Neural cell (in vitro differentiated cells): ENCODE results near the gene PLEKHO2. TPM values are rescaled to one million over a fixed set of nuclear protein-coding genes. Genes with fewer than 3 reads are reported as not detected.

ENCODE experiments used
- H2AFZ ChIP-seq: fragments of 200-600, 300-800 bp; sonication (generic), shearing (Covaris generic); 2 replicates; pipeline ENCODE4 v1.6.0; 2014; ENCODE audit warnings: low read depth, mild to moderate bottlenecking, antibody characterized with exemption, low read length, moderate library complexity
- H3F3A ChIP-seq: fragments of 200-600 bp; shearing (Covaris generic); 2 replicates; pipeline ENCODE4 v1.6.1; 2016; ENCODE audit warnings: mild to moderate bottlenecking, moderate library complexity, mixed read lengths, antibody characterized with exemption, low read length; ENCODE audit not compliant: insufficient read depth, poor library complexity, severe bottlenecking
- H3K27ac ChIP-seq: fragments of 200-600, 300-800 bp; sonication (generic), shearing (Covaris generic); 2 replicates; pipeline ENCODE4 v1.5.1; 2014; ENCODE audit warnings: mild to moderate bottlenecking, low read length, moderate library complexity
- H3K27me3 ChIP-seq: fragments of 300-800, 200-600 bp; sonication (generic), shearing (Covaris generic); 2 replicates; pipeline ENCODE4 v1.6.0; 2014; ENCODE audit warnings: mild to moderate bottlenecking, low read depth, low read length, moderate library complexity; ENCODE audit not compliant: insufficient read depth
- H3K36me3 ChIP-seq: fragments of 300-800, 200-600 bp; sonication (generic), shearing (Covaris generic); 2 replicates; pipeline ENCODE4 v1.5.1; 2014; ENCODE audit warnings: mild to moderate bottlenecking, antibody characterized with exemption, low read length, moderate library complexity; ENCODE audit not compliant: insufficient read depth
- H3K4me2 ChIP-seq: fragments of 300-800, 200-600 bp; sonication (generic), shearing (Covaris generic); 2 replicates; pipeline ENCODE4 v1.6.0; 2014; ENCODE audit warnings: mild to moderate bottlenecking, low read length
- H3K4me3 ChIP-seq: fragments of 300-800, 200-600 bp; sonication (generic), shearing (Covaris generic); 2 replicates; pipeline ENCODE4 v1.5.1; 2014; ENCODE audit warnings: mild to moderate bottlenecking, low read length, moderate library complexity
- H3K79me2 ChIP-seq: fragments of 200-600 bp; shearing (Covaris generic); replicated peaks from 2 replicates; pipeline ENCODE4 v1.6.0; 2014; ENCODE audit warnings: mild to moderate bottlenecking, low read length, moderate library complexity; ENCODE audit not compliant: insufficient read depth
- H3K9ac ChIP-seq: fragments of 300-800, 200-600 bp; sonication (generic), shearing (Covaris generic); 2 replicates; pipeline ENCODE4 v1.6.1; 2016; ENCODE audit warnings: mild to moderate bottlenecking, low read length, mixed read lengths
- H3K9me2 ChIP-seq: fragments of 200-600 bp; shearing (Covaris generic); 2 replicates; pipeline ENCODE4 v1.6.1; 2016; ENCODE audit warnings: mild to moderate bottlenecking, low read length, mixed read lengths; ENCODE audit not compliant: insufficient read depth
- H3K9me3 ChIP-seq: fragments of 200-600, 300-800 bp; sonication (generic), shearing (Covaris generic); 2 replicates; pipeline ENCODE4 v1.6.1; 2016; ENCODE audit warnings: mild to moderate bottlenecking, mixed run types, low read length, moderate library complexity, mixed read lengths
- H4K20me1 ChIP-seq: fragments of 200-600 bp; shearing (Covaris generic); 2 replicates; pipeline ENCODE4 v1.6.1; 2016; ENCODE audit warnings: mild to moderate bottlenecking, mixed run types; ENCODE audit not compliant: insufficient read depth
- CTCF ChIP-seq: fragments of 450-650 bp; IDR thresholded peaks from 2 replicates; pipeline ENCODE4 v1.5.1; 2014; ENCODE audit warnings: antibody characterized with exemption, mild to moderate bottlenecking, moderate library complexity; ENCODE audit not compliant: poor library complexity, severe bottlenecking
- EP300 ChIP-seq: fragments of 450-650 bp; conservative IDR thresholded peaks from 2 replicates; pipeline ENCODE4 v1.6.1; 2014; ENCODE audit warnings: antibody characterized with exemption, mild to moderate bottlenecking, moderate library complexity; ENCODE audit not compliant: poor library complexity, severe bottlenecking
- EZH2 ChIP-seq: fragments of 200-600, 300-800 bp; shearing (Covaris generic), sonication (generic); IDR thresholded peaks from 2 replicates; pipeline ENCODE4 v1.6.1; 2014; ENCODE audit warnings: antibody characterized with exemption, low read length, borderline replicate concordance, mild to moderate bottlenecking; ENCODE audit not compliant: insufficient read depth, poor library complexity, severe bottlenecking
- MXI1 ChIP-seq: fragments of 450-650 bp; conservative IDR thresholded peaks from 2 replicates; pipeline ENCODE4 v1.6.1; 2014; ENCODE audit warnings: antibody characterized with exemption, mild to moderate bottlenecking; ENCODE audit not compliant: poor library complexity, severe bottlenecking
- POLR2AphosphoS5 ChIP-seq: IDR thresholded peaks from 2 replicates; pipeline ENCODE4 v1.6.1; 2012
- RAD21 ChIP-seq: fragments of 450-650 bp; conservative IDR thresholded peaks from 2 replicates; pipeline ENCODE4 v1.6.1; 2014; ENCODE audit warnings: antibody characterized with exemption, mild to moderate bottlenecking, moderate library complexity
- SMC3 ChIP-seq: fragments of 450-650 bp; conservative IDR thresholded peaks from 2 replicates; pipeline ENCODE4 v1.6.1; 2014; ENCODE audit warnings: antibody characterized with exemption, mild to moderate bottlenecking, moderate library complexity; ENCODE audit not compliant: poor library complexity
- TAF1 ChIP-seq: IDR thresholded peaks from 2 replicates; pipeline ENCODE4 v1.6.1; 2012; ENCODE audit warnings: low read depth
- polyA plus RNA-seq: library from polyadenylated mRNA; depleted of rRNA; stranded (reverse); fragments of >200 nt; gene quantifications from 2 replicates; pipeline ENCODE4 v1.2.3, GENCODE V29; 2014
- TF ChIP-seq, protein P1 (sequence below): IDR thresholded peaks from 2 replicates; pipeline ENCODE4 v1.6.1; 2012; ENCODE audit warnings: borderline replicate concordance

The PLEKHO2 gene
- polyA plus RNA-seq, 1 donor from 2014 or later = 1.3 TPM

DNA sequence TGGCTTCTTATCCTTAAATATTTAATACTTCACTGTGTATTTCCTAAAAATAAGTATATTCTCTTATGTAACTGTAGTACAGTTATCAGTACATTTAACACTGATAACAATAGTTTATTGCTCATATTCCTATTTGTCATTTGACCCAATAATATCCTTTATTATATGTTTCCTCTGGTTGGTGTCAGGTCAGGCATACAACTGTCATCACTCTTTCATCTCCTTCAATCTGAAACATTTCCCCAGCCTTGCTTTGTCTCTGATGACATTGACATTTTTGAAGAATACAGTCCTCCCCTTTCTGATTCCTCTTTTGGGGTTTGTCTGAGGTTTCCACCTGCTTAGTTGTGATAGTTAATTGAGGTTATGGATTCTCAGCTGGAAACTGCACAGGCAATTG lies 27.8 kb downstream of the PLEKHO2 start:
- Histone ChIP-seq H3K27ac (no peak overlapping the region), H2AFZ (no peak overlapping the region), H3F3A (no peaks in the 10 kb centered on the region), H3K27me3 (no peaks in the 10 kb centered on the region), H3K4me2 (no peak overlapping the region), H3K9ac (no peak overlapping the region), H3K79me2 (no peaks in the 10 kb centered on the region), H3K9me3 (no peaks in the 10 kb centered on the region), H3K36me3 (no peaks in the 10 kb centered on the region), H3K4me3 (no peak overlapping the region), H4K20me1 (no peaks in the 10 kb centered on the region), H3K9me2 (no peaks in the 10 kb centered on the region)
- TF ChIP-seq CTCF (no peak), TAF1 (no peak), POLR2AphosphoS5 (no peak), EZH2 (no peak), EP300 (no peak), RAD21 (no peak), MXI1 (no peak)
- TF ChIP-seq, protein P1, sequence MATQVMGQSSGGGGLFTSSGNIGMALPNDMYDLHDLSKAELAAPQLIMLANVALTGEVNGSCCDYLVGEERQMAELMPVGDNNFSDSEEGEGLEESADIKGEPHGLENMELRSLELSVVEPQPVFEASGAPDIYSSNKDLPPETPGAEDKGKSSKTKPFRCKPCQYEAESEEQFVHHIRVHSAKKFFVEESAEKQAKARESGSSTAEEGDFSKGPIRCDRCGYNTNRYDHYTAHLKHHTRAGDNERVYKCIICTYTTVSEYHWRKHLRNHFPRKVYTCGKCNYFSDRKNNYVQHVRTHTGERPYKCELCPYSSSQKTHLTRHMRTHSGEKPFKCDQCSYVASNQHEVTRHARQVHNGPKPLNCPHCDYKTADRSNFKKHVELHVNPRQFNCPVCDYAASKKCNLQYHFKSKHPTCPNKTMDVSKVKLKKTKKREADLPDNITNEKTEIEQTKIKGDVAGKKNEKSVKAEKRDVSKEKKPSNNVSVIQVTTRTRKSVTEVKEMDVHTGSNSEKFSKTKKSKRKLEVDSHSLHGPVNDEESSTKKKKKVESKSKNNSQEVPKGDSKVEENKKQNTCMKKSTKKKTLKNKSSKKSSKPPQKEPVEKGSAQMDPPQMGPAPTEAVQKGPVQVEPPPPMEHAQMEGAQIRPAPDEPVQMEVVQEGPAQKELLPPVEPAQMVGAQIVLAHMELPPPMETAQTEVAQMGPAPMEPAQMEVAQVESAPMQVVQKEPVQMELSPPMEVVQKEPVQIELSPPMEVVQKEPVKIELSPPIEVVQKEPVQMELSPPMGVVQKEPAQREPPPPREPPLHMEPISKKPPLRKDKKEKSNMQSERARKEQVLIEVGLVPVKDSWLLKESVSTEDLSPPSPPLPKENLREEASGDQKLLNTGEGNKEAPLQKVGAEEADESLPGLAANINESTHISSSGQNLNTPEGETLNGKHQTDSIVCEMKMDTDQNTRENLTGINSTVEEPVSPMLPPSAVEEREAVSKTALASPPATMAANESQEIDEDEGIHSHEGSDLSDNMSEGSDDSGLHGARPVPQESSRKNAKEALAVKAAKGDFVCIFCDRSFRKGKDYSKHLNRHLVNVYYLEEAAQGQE = no peak

DNA sequence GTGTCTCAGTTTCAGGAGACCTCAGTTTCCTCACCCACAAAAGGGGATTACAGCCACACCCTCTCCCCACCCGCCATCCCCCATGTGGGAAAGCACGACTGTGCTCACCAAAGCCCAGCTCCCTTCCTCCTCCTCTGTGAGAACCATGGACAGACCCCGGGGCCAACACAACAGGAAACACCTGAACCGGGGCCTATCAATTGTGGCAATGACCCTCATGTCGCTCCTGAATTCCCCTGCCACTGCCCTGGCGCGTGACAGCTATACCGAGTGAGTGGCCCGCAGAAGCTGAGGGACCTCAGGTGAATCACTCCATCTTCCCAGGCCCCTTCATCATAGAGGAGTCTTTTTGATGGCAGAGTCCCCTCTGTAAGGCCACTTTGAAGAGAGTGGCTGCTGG lies 28.6 kb downstream of the PLEKHO2 start:
- Histone ChIP-seq H3K36me3 (no peaks in the 10 kb centered on the region), H3K9ac (no peak overlapping the region), H4K20me1 (no peaks in the 10 kb centered on the region), H3K27ac (no peak overlapping the region), H3K9me2 (no peaks in the 10 kb centered on the region), H3K79me2 (no peaks in the 10 kb centered on the region), H2AFZ (no peak overlapping the region), H3K4me2 (no peak overlapping the region), H3K27me3 (no peaks in the 10 kb centered on the region), H3K4me3 (no peak overlapping the region), H3F3A (no peaks in the 10 kb centered on the region), H3K9me3 (no peaks in the 10 kb centered on the region)
- no peak for TF ChIP-seq EP300
- TF ChIP-seq EZH2 = no peak
- no peak for TF ChIP-seq CTCF
- TF ChIP-seq SMC3 = no peak
- no peak for TF ChIP-seq MXI1
- no peak for TF ChIP-seq TAF1
- TF ChIP-seq, protein P1 = no peak
- no peak for TF ChIP-seq RAD21
- TF ChIP-seq POLR2AphosphoS5 = no peak
